Right cardiac atrium (tissue), 5 donors: Measurements from ENCODE around the gene CD6. TPM values are rescaled to one million over a fixed set of nuclear protein-coding genes. Genes with fewer than 3 reads are reported as not detected.
"Not testable (repeated sequence)": the region's sequence is repeated elsewhere in the genome, so short reads cannot be mapped to it uniquely, and the experiment has no call there.

Source experiments
- ATAC-seq, 2 donors: fragments of 200-7000 bp; cut with Tn5 transposase; one replicate each; pipeline versions ENCODE4 v1.8.0 to v1.9.1; 2020; ENCODE audit warnings: moderate library complexity in 2 of 2, mild to moderate bottlenecking in 1 of 2
- DNase-seq, 3 donors: peaks; one replicate each; pipeline ENCODE4 v3.0.0-alpha.2; 2020
- H3K27ac ChIP-seq: one replicate; pipeline ENCODE4 v1.5.1; 2013; ENCODE audit warnings: mild to moderate bottlenecking, low read length, control low read depth, moderate library complexity
- H3K27me3 ChIP-seq: one replicate; pipeline ENCODE4 v1.6.1; 2013; ENCODE audit not compliant: control insufficient read depth, insufficient read depth
- H3K4me1 ChIP-seq: one replicate; pipeline ENCODE4 v1.6.1; 2013; ENCODE audit warnings: low read length; ENCODE audit not compliant: control insufficient read depth, insufficient read depth
- H3K4me3 ChIP-seq: one replicate; pipeline ENCODE4 v1.5.1; 2013; ENCODE audit warnings: low read length, control low read depth
- H3K9me3 ChIP-seq: one replicate; pipeline ENCODE4 v1.6.1; 2013; ENCODE audit warnings: low read length; ENCODE audit not compliant: control insufficient read depth
- WGBS: extraction: QIAGEN DNeasy Blood & Tissue Kit; methylation state at CpG from one replicate; pipeline ENCODE4 v1.1.7; 2013; 5-methylcytosine and 5-hydroxymethylcytosine counted together
- intact Hi-C, 4 donors: fragments of 100-400 bp; cut with DNase I; formaldehyde crosslinking; loops; one replicate each; pipeline versions ENCODE4 v1.11.0 to v1.14.0; 2022 to 2023
- polyA plus RNA-seq: library from polyadenylated mRNA; stranded (reverse); fragments of 200-250 nt; gene quantifications from one replicate; pipeline ENCODE4 v1.2.3, GENCODE V29; 2013
- total RNA-seq, 4 donors: library from RNA; stranded (reverse); fragmentation: NEBNext Ultra II Directional; extraction: Animal tissue kit (Norgen Biotek cat#: 25700); gene quantifications; one replicate each; pipeline ENCODE4 v1.2.1, GENCODE V29; 2021
- donor health status: healthy with polysubstance abuse.
- donor health status: DM: no; HTN: yes; CAD: no.
- donor health status: DM: no; HTN: no; CAD: no.
- donor health status: DM: no; HTN: yes; CAD: no; lungs with severe emphysema.
- donor health status: DM: yes; HTN: yes; CAD: no.

CD6 gene
- total and polyA plus RNA-seq, 5 donors = 0.11 to 1.7 (median 0.74) TPM

DNA sequence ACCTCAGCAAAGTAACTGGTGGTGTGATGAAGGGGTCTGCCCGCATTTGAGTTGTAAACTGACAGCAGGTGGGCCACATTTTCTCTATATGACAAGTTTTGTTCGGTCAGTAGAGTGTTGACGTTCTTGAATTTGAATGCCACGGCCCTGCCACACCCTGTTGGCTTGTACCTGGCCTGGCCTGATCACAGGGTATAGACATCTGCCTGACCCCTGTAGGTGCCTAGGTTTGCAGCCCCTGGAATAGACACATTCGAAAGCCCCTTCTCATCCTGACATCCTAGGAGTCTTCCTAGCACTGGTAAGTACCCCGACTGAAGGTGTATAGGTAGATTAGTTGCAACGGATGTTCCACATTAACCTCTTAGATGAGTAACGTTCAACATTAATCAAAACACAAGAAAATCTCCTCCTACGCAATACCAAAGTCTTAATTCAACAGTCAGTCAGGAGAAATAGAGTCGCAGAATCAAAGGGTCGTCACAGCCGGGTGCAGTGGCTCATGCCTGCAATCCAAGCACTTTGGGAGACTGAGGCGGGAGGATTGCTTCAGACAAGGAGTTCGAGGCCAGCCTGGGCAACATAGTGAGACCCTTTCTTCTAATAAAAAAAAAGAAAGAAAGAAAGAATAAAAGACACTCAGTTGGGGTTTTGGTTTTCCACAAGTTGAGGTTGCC lies 87.2 kb downstream of the CD6 start:
- intact Hi-C loops = no loop called here
- H3K9me3 ChIP-seq = no peaks in the 10 kb centered on the region
- DNase-seq (no peak), ATAC-seq (no peak)
- H3K4me1 ChIP-seq = no peaks in the 10 kb centered on the region
- H3K27ac ChIP-seq = no peak overlapping the region
- WGBS = 90% methylated on average over 14 of the region's 14 CpGs
- no peak overlapping the region for H3K4me3 ChIP-seq
- no peaks in the 10 kb centered on the region for H3K27me3 ChIP-seq

DNA sequence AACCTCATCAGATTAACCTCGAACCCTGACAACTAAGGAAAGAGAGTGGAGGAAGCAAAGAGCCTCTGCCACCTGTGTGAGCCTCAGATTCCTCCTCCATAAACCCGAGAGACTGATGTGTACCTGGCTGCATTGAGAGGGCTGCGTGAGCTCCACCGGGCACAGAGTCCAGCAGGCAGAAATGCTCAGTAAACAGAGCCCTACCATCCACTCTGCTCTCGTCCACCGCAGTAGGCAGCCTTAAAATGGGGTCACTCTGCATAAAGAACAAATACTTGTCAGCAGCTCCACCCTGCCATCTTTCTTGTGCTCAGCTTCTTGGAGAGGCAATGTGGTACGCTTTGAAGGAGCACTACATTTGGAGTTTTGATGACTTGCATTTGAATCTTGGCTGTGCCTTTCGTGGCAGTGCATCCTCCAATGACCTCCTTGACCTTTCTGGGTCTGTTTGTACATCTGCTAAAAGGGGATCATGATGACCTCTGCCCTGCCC lies 87.8 kb downstream of the CD6 start:
- Histone ChIP-seq H3K27me3 (no peaks in the 10 kb centered on the region), H3K27ac (no peak overlapping the region), H3K9me3 (no peaks in the 10 kb centered on the region), H3K4me1 (no peaks in the 10 kb centered on the region), H3K4me3 (no peak overlapping the region)
- WGBS = 85% methylated on average over 8 of the region's 8 CpGs
- intact Hi-C loops = no loop called here
- DNase-seq (no peak), ATAC-seq (no peak)

DNA sequence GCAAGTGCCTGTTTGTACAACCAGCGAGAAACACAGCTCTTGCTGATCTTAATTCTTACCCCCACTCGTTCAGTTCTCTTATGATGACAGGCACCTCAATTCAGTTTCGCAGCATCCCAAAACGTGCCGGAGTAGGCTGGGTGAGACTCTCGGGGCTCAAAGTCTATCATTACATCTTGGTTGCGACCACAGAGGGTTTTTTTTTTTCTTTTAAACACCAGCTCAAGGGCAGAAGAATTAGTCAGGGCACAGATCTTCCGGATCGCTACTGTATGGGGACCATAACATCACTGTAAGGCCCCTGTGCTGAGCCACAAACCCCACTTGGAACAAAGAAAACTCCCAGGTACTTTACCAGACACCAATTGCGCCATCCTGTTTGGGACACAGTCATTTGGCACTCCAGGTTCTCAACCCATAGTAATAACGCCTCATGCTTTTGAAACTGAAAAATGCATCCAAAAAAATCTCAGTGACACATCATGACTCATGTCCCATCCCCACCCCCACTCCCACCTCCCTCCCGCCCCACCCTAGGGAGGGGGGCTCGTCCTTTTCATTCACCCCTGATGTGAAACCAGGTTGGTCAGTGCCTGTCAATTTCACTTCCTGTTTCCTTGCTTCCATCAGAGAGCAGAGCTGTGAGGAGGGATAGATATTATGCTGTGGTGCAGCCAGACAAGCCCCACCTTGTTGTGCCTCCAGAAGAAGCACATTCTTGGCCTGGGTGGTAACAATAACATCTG lies 89.8 kb downstream of the CD6 start:
- no peaks in the 10 kb centered on the region for H3K27me3 ChIP-seq
- intact Hi-C loops = no loop called here
- DNase-seq (no peak), ATAC-seq (peak in 1 of 2 donors; percentile 56)
- 68% methylated on average over 13 of the region's 13 CpGs for WGBS
- no peaks in the 10 kb centered on the region for H3K9me3 ChIP-seq
- no peak overlapping the region for H3K27ac ChIP-seq
- no peak overlapping the region for H3K4me3 ChIP-seq
- H3K4me1 ChIP-seq = no peaks in the 10 kb centered on the region

DNA sequence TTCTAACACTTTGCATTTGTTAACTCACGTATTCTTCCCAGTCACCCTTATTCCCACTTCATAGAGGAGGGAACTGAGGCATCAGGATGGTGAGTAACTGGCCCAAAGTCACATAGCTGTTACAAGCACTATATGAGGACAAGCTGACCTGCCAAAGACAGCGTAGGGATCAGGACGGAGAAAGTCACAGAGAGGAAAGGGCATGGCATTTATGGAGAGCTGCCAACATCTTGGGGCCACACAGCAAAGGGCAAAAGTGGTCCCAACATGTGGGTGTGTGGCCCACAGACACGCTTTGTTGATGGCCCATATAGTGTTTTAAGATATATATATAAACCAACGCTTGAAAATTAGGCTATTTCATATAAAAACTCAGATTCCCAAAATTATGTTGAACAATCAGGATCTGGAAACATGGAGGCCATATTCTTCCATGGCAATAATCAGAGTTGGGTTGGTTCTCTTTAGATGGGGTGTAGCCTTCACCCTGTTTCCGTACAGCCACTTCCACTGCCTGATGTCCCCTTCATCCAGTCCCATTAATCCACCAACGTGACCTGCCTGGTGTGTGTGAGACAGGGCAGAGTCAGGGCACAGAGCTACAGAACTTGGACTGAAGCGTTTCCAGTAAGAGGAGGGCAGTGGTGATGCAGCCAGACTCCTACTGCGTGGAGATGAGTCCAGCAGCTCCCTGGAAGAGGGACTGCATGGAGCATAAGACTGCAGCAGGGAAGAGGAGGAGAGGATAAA lies 90.9 kb downstream of the CD6 start:
- no peaks in the 10 kb centered on the region for H3K9me3 ChIP-seq
- H3K27ac ChIP-seq = no peak overlapping the region
- no peaks in the 10 kb centered on the region for H3K4me1 ChIP-seq
- DNase-seq = no peak
- WGBS = 76% methylated on average over 9 of the region's 9 CpGs
- ATAC-seq = no peak
- no peak overlapping the region for H3K4me3 ChIP-seq
- intact Hi-C loops = no loop called here
- H3K27me3 ChIP-seq = no peaks in the 10 kb centered on the region

DNA sequence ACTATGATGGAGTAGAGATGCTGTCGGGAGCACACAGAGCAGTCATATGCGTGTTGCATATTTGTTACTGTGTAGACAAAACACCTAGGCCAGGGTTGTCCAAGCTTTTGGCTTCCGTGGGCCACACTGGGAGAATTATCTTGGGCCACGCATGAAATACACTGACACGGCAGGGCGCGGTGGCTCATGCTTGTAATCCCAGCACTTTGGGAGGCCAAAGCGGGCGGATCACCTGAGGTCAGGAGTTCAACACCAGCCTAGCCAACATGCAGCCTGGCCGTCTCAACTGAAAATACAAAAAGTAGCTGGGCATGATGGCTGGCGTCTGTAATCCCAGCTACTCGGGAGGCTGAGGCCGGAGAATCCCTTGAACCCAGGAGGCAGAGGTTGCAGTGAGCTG lies 93.8 kb downstream of the CD6 start:
- H3K9me3 ChIP-seq, H3K27me3 ChIP-seq, H3K4me3 ChIP-seq, H3K27ac ChIP-seq, ATAC-seq, H3K4me1 ChIP-seq, DNase-seq, intact Hi-C loops: not testable (repeated sequence)
- WGBS = 93% methylated on average over 13 of the region's 13 CpGs

DNA sequence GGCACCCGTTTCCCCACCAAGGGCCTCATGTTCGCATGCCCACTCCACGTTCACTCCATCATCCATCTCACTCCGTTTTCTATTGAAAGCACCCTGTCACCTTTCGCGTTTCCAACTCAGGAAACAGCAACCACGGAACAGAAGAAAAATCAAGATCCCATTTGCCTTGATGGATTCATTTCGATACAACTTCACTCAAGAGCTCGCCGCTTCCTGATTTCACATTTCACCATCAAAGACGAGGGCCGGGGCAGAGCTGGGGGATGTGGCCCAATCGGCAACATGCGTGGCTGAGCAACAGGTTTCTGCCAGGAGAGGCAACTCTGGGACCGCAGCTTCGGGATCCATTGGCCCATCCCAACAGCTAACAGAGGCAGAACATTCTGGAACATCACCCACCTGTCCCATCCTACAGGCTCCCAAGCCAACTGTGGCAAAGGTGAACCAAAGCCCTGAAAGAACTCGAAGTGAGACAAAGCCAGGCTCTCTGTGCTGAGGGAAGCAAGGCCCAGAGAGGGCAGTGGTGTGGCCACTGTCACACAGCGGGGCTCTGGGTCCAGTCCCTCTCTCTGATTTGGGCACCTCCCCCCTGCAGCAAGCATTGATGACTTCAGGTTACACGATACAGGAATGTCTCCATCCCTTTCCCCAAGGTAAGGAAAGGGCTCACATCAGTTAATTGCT lies 94.6 kb downstream of the CD6 start:
- H3K4me1 ChIP-seq = no peaks in the 10 kb centered on the region

DNA sequence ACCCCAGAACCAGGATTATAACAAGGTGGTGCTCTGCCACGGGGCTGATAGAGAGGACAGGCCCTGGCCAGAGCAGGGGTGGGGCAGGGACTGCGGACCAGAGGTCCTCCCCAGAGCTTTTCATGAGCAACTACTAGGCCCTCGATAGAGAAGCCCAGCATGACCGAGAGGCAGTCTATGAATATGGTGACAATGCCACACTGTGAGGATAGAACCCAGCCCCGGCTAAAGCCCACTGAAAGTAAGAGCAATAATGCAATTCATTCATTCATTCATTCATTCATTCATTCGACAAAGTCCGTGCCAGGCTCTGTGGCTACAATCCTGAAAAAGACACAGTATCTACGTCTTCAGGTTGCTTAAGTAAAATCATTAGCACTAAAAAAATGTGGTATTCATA lies 95.2 kb downstream of the CD6 start:
- no peak for DNase-seq
- intact Hi-C loops = no loop called here
- 89% methylated on average over 8 of the region's 8 CpGs for WGBS

More for the DNA sequence above, 94.6 kb downstream of the CD6 start:
- DNase-seq (no peak), ATAC-seq (no peak)
- 83% methylated on average over 19 of the region's 19 CpGs for WGBS
- Histone ChIP-seq H3K4me3 (no peak overlapping the region), H3K27ac (no peak overlapping the region), H3K27me3 (no peaks in the 10 kb centered on the region), H3K9me3 (no peaks in the 10 kb centered on the region)
- intact Hi-C loops = no loop called here

DNA sequence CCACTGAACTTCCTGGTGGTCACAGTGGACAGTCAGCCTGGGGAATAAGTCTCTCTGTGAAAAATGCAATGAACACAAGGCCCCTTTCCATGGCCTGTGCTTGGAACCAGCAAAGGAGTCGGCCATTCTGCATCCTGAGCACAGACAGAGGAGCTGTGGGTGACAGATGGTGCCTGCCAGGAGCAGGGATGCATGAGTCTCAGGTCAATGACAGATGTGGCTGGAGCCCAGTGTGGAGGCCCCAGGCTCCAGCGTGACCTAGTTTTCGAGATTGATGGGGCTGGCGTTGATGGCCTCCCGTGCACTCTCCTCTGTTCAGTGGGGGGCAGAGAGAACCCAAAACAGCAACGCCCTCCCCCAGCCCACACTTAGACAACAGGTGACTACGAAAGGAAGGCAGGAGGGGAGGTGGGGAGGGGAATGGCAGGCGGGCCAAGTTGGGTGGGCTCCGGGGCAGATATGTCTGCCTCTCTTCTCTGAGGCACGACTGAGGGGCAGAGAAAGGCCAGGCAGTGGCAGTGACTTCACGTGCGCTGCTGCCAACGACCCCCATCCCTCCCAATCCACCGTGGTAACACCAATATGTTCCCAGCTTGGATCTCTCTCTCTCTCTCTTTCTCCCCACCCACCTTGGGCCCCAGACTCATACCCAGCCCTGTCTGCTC lies 96.4 kb downstream of the CD6 start:
- DNase-seq = no peak
- H3K4me1 ChIP-seq = no peaks in the 10 kb centered on the region
- WGBS = 81% methylated on average over 14 of the region's 14 CpGs
- no peak for ATAC-seq
- H3K27ac ChIP-seq = no peak overlapping the region
- intact Hi-C loops = no loop called here
- H3K4me3 ChIP-seq = no peak overlapping the region
- H3K9me3 ChIP-seq = no peaks in the 10 kb centered on the region
- H3K27me3 ChIP-seq = no peaks in the 10 kb centered on the region

More for the DNA sequence above, 95.2 kb downstream of the CD6 start:
- Histone ChIP-seq H3K4me1 (no peaks in the 10 kb centered on the region), H3K4me3 (no peak overlapping the region), H3K27ac (no peak overlapping the region), H3K27me3 (no peaks in the 10 kb centered on the region), H3K9me3 (no peaks in the 10 kb centered on the region)
- ATAC-seq = no peak

DNA sequence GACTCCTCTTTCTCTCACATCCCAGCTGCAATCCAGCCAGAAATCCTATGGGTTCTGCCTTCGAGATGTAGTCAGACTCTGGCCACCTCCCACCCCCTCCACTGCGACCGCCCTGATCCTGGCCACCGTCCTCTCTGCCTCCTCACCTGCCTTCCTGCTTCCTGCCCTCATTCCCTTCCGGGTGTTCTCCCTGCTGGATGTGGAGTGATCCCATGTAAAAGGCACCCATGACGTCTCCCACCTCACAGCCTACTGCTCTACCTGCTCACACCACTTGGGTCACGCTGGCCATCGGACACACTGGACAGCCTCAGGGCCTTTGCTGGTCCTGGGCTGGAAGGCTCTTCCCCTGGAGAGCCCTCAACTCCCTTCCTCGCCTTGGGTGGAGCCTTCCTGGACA lies 97.1 kb downstream of the CD6 start:
- WGBS = 83% methylated on average over 9 of the region's 9 CpGs
- H3K9me3 ChIP-seq = no peaks in the 10 kb centered on the region
- intact Hi-C loops = no loop called here
- H3K27ac ChIP-seq = no peak overlapping the region
- ATAC-seq (peak in 1 of 2 donors; percentile 27), DNase-seq (no peak)
- H3K27me3 ChIP-seq = no peaks in the 10 kb centered on the region
- no peak overlapping the region for H3K4me3 ChIP-seq
- H3K4me1 ChIP-seq = no peaks in the 10 kb centered on the region

DNA sequence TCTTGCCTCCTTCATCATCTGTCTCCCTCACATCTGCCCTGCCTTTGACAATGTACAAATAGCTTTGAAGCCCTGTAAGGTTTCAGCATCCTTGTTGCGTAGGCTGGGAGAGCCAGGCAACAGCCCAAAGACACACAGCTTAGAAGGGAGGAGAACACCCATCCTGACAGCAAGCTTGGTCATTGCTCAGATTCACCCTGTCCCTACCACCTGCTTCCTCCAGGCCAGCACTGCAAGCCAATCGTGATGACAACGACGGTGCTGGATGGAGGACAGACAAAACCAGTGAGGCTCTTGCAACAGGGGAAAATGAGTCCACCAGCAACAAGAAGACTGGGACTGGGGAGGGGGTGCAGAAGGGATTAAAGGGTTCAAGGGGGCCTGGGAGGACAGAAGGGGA lies 97.9 kb downstream of the CD6 start:
- Histone ChIP-seq H3K27ac (no peak overlapping the region), H3K9me3 (no peaks in the 10 kb centered on the region), H3K4me1 (no peaks in the 10 kb centered on the region), H3K27me3 (no peaks in the 10 kb centered on the region), H3K4me3 (no peak overlapping the region)
- DNase-seq = no peak
- WGBS = 85% methylated on average over 4 of the region's 4 CpGs
- intact Hi-C loops = no loop called here
- no peak for ATAC-seq
